Endothelial cell of umbilical vein (primary cell): ENCODE data around the gene DNTT. TPM values are rescaled to one million over a fixed set of nuclear protein-coding genes. Genes with fewer than 3 reads are reported as not detected.

Source experiments
- BruUV-seq: library from RNA; stranded (reverse); fragments of 400-500 nt; replicated peaks from 2 replicates; lab custom pipeline; 2021; lab: Mats Ljungman, UMichigan
- CTCF ChIA-PET: fragments of 300-600, 350-600 bp; sonication (Branson Sonifier 250); formaldehyde crosslinking; loops from one replicate; lab custom pipeline; 2021; ENCODE audit warnings: antibody characterized with exemption, inconsistent platforms; lab: Charles Lee
- POLR2A ChIA-PET: fragments of 300-600, 350-600 bp; sonication (Branson Sonifier 250); formaldehyde crosslinking; loops from one replicate; lab custom pipeline; 2021; ENCODE audit warnings: antibody characterized with exemption, inconsistent platforms; lab: Charles Lee
- DNase-seq: peaks from one replicate; pipeline ENCODE4 v3.0.0-alpha.2; 2011; ENCODE audit warnings: low read depth, low spot score
- FAIRE-seq: peaks from 2 replicates; lab custom pipeline; 2011; peaks lifted over from hg19 to GRCh38; lab: Jason Lieb, UNC
- H2AFZ ChIP-seq: 2 replicates; pipeline ENCODE4 v1.6.0; 2012; ENCODE audit warnings: low read depth, low read length, control low read depth, inconsistent platforms
- H3K27ac ChIP-seq: 2 replicates; pipeline ENCODE4 v1.5.1; 2011; ENCODE audit warnings: low read depth, mild to moderate bottlenecking, control low read depth, low read length, moderate library complexity; ENCODE audit not compliant: insufficient read depth
- H3K27me3 ChIP-seq, 2 experiments: 2 replicates each; pipeline versions ENCODE4 v1.6.0 to v1.6.1; 2011; ENCODE audit warnings: low read length in 2 of 2, mixed read lengths in 1 of 2; ENCODE audit not compliant: control insufficient read depth in 2 of 2, insufficient read depth in 2 of 2
- H3K36me3 ChIP-seq, 2 experiments: 2 replicates in 1 of 2; 3 replicates in 1 of 2; pipeline ENCODE4 v1.5.1; 2011; ENCODE audit warnings: low read length in 2 of 2, mild to moderate bottlenecking in 1 of 2, moderate library complexity in 1 of 2; ENCODE audit not compliant: control insufficient read depth in 2 of 2, insufficient read depth in 2 of 2; ENCODE audit errors: extremely low read depth in 1 of 2
- H3K4me1 ChIP-seq: 3 replicates; pipeline ENCODE4 v1.5.1; 2011; ENCODE audit warnings: mild to moderate bottlenecking, low read length; ENCODE audit not compliant: control insufficient read depth, insufficient read depth; ENCODE audit errors: extremely low read depth
- H3K4me2 ChIP-seq: 2 replicates; pipeline ENCODE4 v1.6.1; 2011; ENCODE audit warnings: low read length, control low read depth, mixed read lengths; ENCODE audit not compliant: insufficient read depth
- H3K4me3 ChIP-seq, 3 experiments: fragments of 200-600 bp in 1 of 3; sonication (generic), shearing (Covaris generic) in 1 of 3; replicated peaks in 1 of 3; 2 replicates each; pipeline ENCODE4 v1.5.1; 2011 to 2016; ENCODE audit warnings: control low read depth in 3 of 3, low read length in 3 of 3, mild to moderate bottlenecking in 2 of 3, inconsistent platforms in 1 of 3, low read depth in 1 of 3, moderate library complexity in 1 of 3; ENCODE audit not compliant: insufficient read depth in 1 of 3
- H3K79me2 ChIP-seq: 2 replicates; pipeline ENCODE4 v1.6.0; 2012; ENCODE audit warnings: low read length, inconsistent platforms; ENCODE audit not compliant: control insufficient read depth, insufficient read depth
- H3K9ac ChIP-seq: replicated peaks from 2 replicates; pipeline ENCODE3; 2011; ENCODE audit warnings: low read length, control low read depth; ENCODE audit not compliant: insufficient read depth; ENCODE audit errors: extremely low read depth
- H3K9me1 ChIP-seq: replicated peaks from 3 replicates; pipeline ENCODE4 v1.6.0; 2011; ENCODE audit warnings: mild to moderate bottlenecking, low read length; ENCODE audit not compliant: control insufficient read depth, insufficient read depth; ENCODE audit errors: extremely low read depth
- H3K9me3 ChIP-seq: replicated peaks from 2 replicates; pipeline ENCODE4 v1.5.1; 2012; ENCODE audit warnings: low read length, inconsistent platforms; ENCODE audit not compliant: control insufficient read depth, insufficient read depth
- H4K20me1 ChIP-seq: replicated peaks from 2 replicates; pipeline ENCODE3; 2011; ENCODE audit warnings: mild to moderate bottlenecking, low read length; ENCODE audit not compliant: control insufficient read depth, insufficient read depth; ENCODE audit errors: extremely low read depth
- CTCF ChIP-seq, 2 donors: IDR thresholded peaks; 1 replicate in 1 of 2; 2 replicates in 1 of 2; pipeline ENCODE4 v1.5.1; 2011; ENCODE audit warnings: low read length in 2 of 2, mild to moderate bottlenecking in 2 of 2, moderate library complexity in 2 of 2, control low read depth in 1 of 2, inconsistent platforms in 1 of 2, low read depth in 1 of 2; ENCODE audit not compliant: insufficient read depth in 1 of 2; ENCODE audit errors: extremely low read depth in 1 of 2
- EZH2 ChIP-seq: IDR thresholded peaks from 2 replicates; pipeline ENCODE4 v1.6.1; 2012; ENCODE audit warnings: borderline replicate concordance, low read depth, mild to moderate bottlenecking, moderate library complexity, low read length, inconsistent platforms; ENCODE audit not compliant: severe bottlenecking
- FOS ChIP-seq: IDR thresholded peaks from 2 replicates; pipeline ENCODE4 v1.6.1; 2011; ENCODE audit warnings: mild to moderate bottlenecking, low read length, moderate library complexity, borderline replicate concordance; ENCODE audit not compliant: insufficient read depth
- GATA2 ChIP-seq: IDR thresholded peaks from 2 replicates; pipeline ENCODE4 v1.7.0; 2011; ENCODE audit warnings: low read depth, mild to moderate bottlenecking, moderate library complexity, mixed read lengths, low read length; ENCODE audit not compliant: insufficient read length, insufficient read depth
- JUN ChIP-seq: IDR thresholded peaks from 2 replicates; pipeline ENCODE4 v1.6.1; 2011; ENCODE audit warnings: borderline replicate concordance, low read depth; ENCODE audit not compliant: insufficient read length, insufficient read depth
- MAX ChIP-seq: IDR thresholded peaks from 2 replicates; pipeline ENCODE4 v1.6.1; 2011; ENCODE audit not compliant: insufficient read depth, insufficient read length
- MYC ChIP-seq: IDR thresholded peaks from one replicate; pipeline ENCODE4 v1.6.1; 2011; ENCODE audit warnings: mild to moderate bottlenecking, low read depth, low read length
- POLR2AphosphoS5 ChIP-seq: IDR thresholded peaks from 2 replicates; pipeline ENCODE4 v1.6.1; 2012; ENCODE audit warnings: low read depth, mild to moderate bottlenecking, control low read depth, low read length, moderate library complexity; ENCODE audit not compliant: insufficient read depth
- dilution Hi-C: fragments of 300-500 bp; cut with MboI; formaldehyde crosslinking; loops from one replicate; pipeline ENCODE4 v1.15.0; 2019; ENCODE audit warnings: low sequenced_read_pairs; ENCODE audit not compliant: extremely low pct_ligation_motif_present
- intact Hi-C: fragments of 100-400 bp; cut with micrococcal nuclease; formaldehyde crosslinking; loops from one replicate; pipeline ENCODE4 v1.10.0; 2022
- polyA plus RNA-seq, 4 experiments: library from polyadenylated mRNA; depleted of rRNA in 3 of 4; stranded (reverse) in 3 of 4; unstranded in 1 of 4; fragments of >200 nt; gene quantifications; 2 replicates each; pipeline versions ENCODE4 v1.2.1 to v1.2.3, GENCODE V29; 2011 to 2012; ENCODE audit warnings: missing spikeins in 1 of 4
- total RNA-seq: library from RNA; stranded (reverse); gene quantifications from 2 replicates; pipeline ENCODE4 v1.2.3, GENCODE V29; 2021

Gene DNTT
- total and polyA plus RNA-seq, 2 donors (not counting 3 experiments of a cell fraction or from before 2014, with no cell fraction given), result not detected

- H2AFZ ChIP-seq, result no peak overlapping the region
- ChIA-PET POLR2A (no interaction called here), CTCF (interaction anchor here (1.5 to 5.0 kb wide), 2 partner anchors 26 to 238 kb away, joined by 4 to 27 read pairs; no protein-coding TSS in a partner anchor)
- no peak overlapping the region for H3K4me3 ChIP-seq
- TF ChIP-seq MYC (no peak), POLR2AphosphoS5 (no peak), JUN (no peak), EZH2 (no peak), MAX (no peak)
- intact Hi-C loops (no loop called here), dilution Hi-C loops (no loop called here)
- H3K9me1 ChIP-seq, result no peaks in the 10 kb centered on the region
- H3K27ac ChIP-seq, result no peak overlapping the region
- H3K9me3 ChIP-seq, result no peaks in the 10 kb centered on the region
- H3K4me1 ChIP-seq, result no peaks in the 10 kb centered on the region
- FAIRE-seq (no peak), DNase-seq (no peak)
- no peaks in the 10 kb centered on the region for H3K79me2 ChIP-seq
- H3K4me2 ChIP-seq, result no peak overlapping the region
- H3K9ac ChIP-seq, result no peak overlapping the region
- H4K20me1 ChIP-seq, result no peaks in the 10 kb centered on the region
- peaks cover 0 to 2% of the 10 kb centered on the region in 2 experiments for H3K27me3 ChIP-seq
- BruUV-seq, result no TSS peak
- no peaks in the 10 kb centered on the region for H3K36me3 ChIP-seq
These were observed 49.3 kb upstream of the DNTT start for GRCh38 chr10:96254976-96255375.

- FAIRE-seq (no peak), DNase-seq (no peak)
- ChIA-PET POLR2A (no interaction called here), CTCF (interaction anchor here (1.2 to 5.0 kb wide), 4 partner anchors 11 to 240 kb away, joined by 3 to 27 read pairs (median 4); no protein-coding TSS in a partner anchor)
- Histone ChIP-seq H3K4me1 (no peaks in the 10 kb centered on the region), H3K9ac (no peak overlapping the region), H3K4me3 (no peak overlapping the region), H3K36me3 (no peaks in the 10 kb centered on the region), H3K79me2 (no peaks in the 10 kb centered on the region), H4K20me1 (no peaks in the 10 kb centered on the region), H2AFZ (no peak overlapping the region), H3K9me1 (no peaks in the 10 kb centered on the region), H3K27me3 (peaks cover 0 to 2% of the 10 kb centered on the region in 2 experiments), H3K4me2 (no peak overlapping the region), H3K27ac (no peak overlapping the region), H3K9me3 (no peaks in the 10 kb centered on the region)
- dilution Hi-C loops, result no loop called here
- intact Hi-C loops, result no loop called here
- TF ChIP-seq MAX (no peak), FOS (no peak), CTCF (IDR thresholded peaks at IDR 0.05; ENCODE audit: extremely low read depth in 1 of 2, insufficient read depth in 1 of 2, low read depth in 1 of 2, low read length in 2 of 2) (no peak), EZH2 (no peak), GATA2 (no peak), JUN (no peak), POLR2AphosphoS5 (no peak)
- no TSS peak for BruUV-seq
These were observed 48.5 kb upstream of the DNTT start for GRCh38 chr10:96255549-96256333.
